HepG2 (cell line): ENCODE data around the gene TFEB. TPM values are rescaled to one million over a fixed set of nuclear protein-coding genes. Genes with fewer than 3 reads are reported as not detected.
A peak's percentile ranks its signal among the peaks of the same experiment; 100 is the strongest.

ENCODE experiments used
- HCFC1 ChIP-seq: fragments of 150-350 bp; IDR thresholded peaks from 2 replicates; pipeline ENCODE4 v1.6.1; 2014; ENCODE audit warnings: low read depth, low read length
- MBD4 ChIP-seq: IDR thresholded peaks from 2 replicates; pipeline ENCODE4 v1.6.1; 2012; ENCODE audit warnings: low read length, inconsistent platforms, borderline replicate concordance
- MIER3 ChIP-seq: IDR thresholded peaks from 2 replicates; pipeline ENCODE4 v1.6.1; 2016; ENCODE audit warnings: missing compliant biosample characterization, borderline replicate concordance
- NFYB ChIP-seq: sonication (generic); formaldehyde crosslinking; IDR thresholded peaks from 2 replicates; pipeline ENCODE4 v1.4.0; 2020; ENCODE audit warnings: missing genetic modification reagents
- NFYC ChIP-seq: IDR thresholded peaks from 2 replicates; pipeline ENCODE4 v1.6.1; 2016; ENCODE audit warnings: missing genetic modification reagents, missing compliant biosample characterization
- RNF2 ChIP-seq: fragments of 450-650 bp; conservative IDR thresholded peaks from 2 replicates; pipeline ENCODE4 v1.6.1; 2016; ENCODE audit warnings: low read depth
- SKI ChIP-seq: fragments of 450-650 bp; IDR thresholded peaks from one replicate; pipeline ENCODE4 v1.6.1; 2018; ENCODE audit warnings: mild to moderate bottlenecking; ENCODE audit not compliant: partially characterized antibody
- SPEN ChIP-seq: sonication (generic); formaldehyde crosslinking; IDR thresholded peaks from 2 replicates; pipeline ENCODE4 v1.5.1; 2020; ENCODE audit warnings: low read depth, mild to moderate bottlenecking, missing genetic modification reagents
- SRF ChIP-seq: IDR thresholded peaks from 2 replicates; pipeline ENCODE4 v1.6.1; 2011; ENCODE audit warnings: mild to moderate bottlenecking, low read depth, low read length, moderate library complexity
- SRSF9 ChIP-seq: fragments of 200-400 bp; formaldehyde crosslinking; IDR thresholded peaks from 2 replicates; pipeline ENCODE4 v1.6.1; 2018; ENCODE audit warnings: borderline replicate concordance, mild to moderate bottlenecking, low read depth, low read length; ENCODE audit not compliant: insufficient read depth, poor library complexity, severe bottlenecking
- YEATS4 ChIP-seq: sonication (generic); formaldehyde crosslinking; IDR thresholded peaks from 2 replicates; pipeline ENCODE4 v1.4.0; 2020; ENCODE audit warnings: missing genetic modification reagents, borderline replicate concordance
- ZFP62 ChIP-seq: sonication (generic); formaldehyde crosslinking; IDR thresholded peaks from 2 replicates; pipeline ENCODE4 v1.4.0; 2020; ENCODE audit warnings: missing genetic modification reagents
- ZFP90 ChIP-seq: sonication (generic); formaldehyde crosslinking; IDR thresholded peaks from 2 replicates; pipeline ENCODE4 v1.8.0; 2022; ENCODE audit warnings: missing genetic modification reagents, mild to moderate bottlenecking, inconsistent platforms, borderline replicate concordance
- ZMYM4 ChIP-seq: sonication (generic); formaldehyde crosslinking; IDR thresholded peaks from 2 replicates; pipeline ENCODE4 v1.8.1; 2023; ENCODE audit warnings: mild to moderate bottlenecking, missing genetic modification reagents
- ZNF3 ChIP-seq: IDR thresholded peaks from 2 replicates; pipeline ENCODE4 v1.7.0; 2017; ENCODE audit warnings: inconsistent platforms
- ZNF383 ChIP-seq: sonication (generic); formaldehyde crosslinking; IDR thresholded peaks from 2 replicates; pipeline ENCODE4 v1.4.0; 2020; ENCODE audit warnings: missing genetic modification reagents, mild to moderate bottlenecking, borderline replicate concordance
- ZNF644 ChIP-seq: IDR thresholded peaks from 2 replicates; pipeline ENCODE4 v1.6.1; 2016; ENCODE audit warnings: low read depth
- ZNF766 ChIP-seq: sonication (generic); formaldehyde crosslinking; IDR thresholded peaks from 2 replicates; pipeline ENCODE4 v1.5.0; 2020; ENCODE audit warnings: missing genetic modification reagents, borderline replicate concordance
- ZNF788 ChIP-seq: sonication (generic); formaldehyde crosslinking; IDR thresholded peaks from 2 replicates; pipeline ENCODE4 v1.5.0; 2020; ENCODE audit warnings: mild to moderate bottlenecking, missing genetic modification reagents, borderline replicate concordance
- ZSCAN25 ChIP-seq: sonication (generic); formaldehyde crosslinking; IDR thresholded peaks from 2 replicates; pipeline ENCODE4 v1.8.0; 2022; ENCODE audit warnings: mild to moderate bottlenecking, missing genetic modification reagents
- ZSCAN30 ChIP-seq: sonication (generic); formaldehyde crosslinking; IDR thresholded peaks from 2 replicates; pipeline ENCODE4 v1.5.0; 2020; ENCODE audit warnings: mild to moderate bottlenecking, missing genetic modification reagents
- polyA plus RNA-seq, 8 experiments: library from polyadenylated mRNA; depleted of rRNA in 3 of 8; stranded (reverse) in 7 of 8; unstranded in 1 of 8; fragments of >200 nt; fragmentation: Illumina TruSeq in 4 of 8; extraction: Trizol in 4 of 8; gene quantifications; 2 replicates each; pipeline versions ENCODE4 v1.2.1 to v1.2.3, GENCODE V29; 2011 to 2016; ENCODE audit warnings: low read depth in 4 of 8, missing spikeins in 1 of 8, mixed read lengths in 1 of 8; ENCODE audit not compliant: insufficient read depth in 1 of 8
- total RNA-seq, 5 experiments: library from RNA; depleted of rRNA; stranded (reverse); fragments of >200 nt; fragmentation: Illumina TruSeq; extraction: Trizol; gene quantifications; 2 replicates each; pipeline ENCODE4 v1.2.3, GENCODE V29; 2016; ENCODE audit warnings: low read depth in 1 of 5
- TF ChIP-seq, protein P1 (sequence below): sonication (generic); formaldehyde crosslinking; IDR thresholded peaks from 2 replicates; pipeline ENCODE4 v1.5.0; 2020; ENCODE audit warnings: missing genetic modification reagents
- TF ChIP-seq, protein P2 (sequence below): sonication (generic); formaldehyde crosslinking; IDR thresholded peaks from 2 replicates; pipeline ENCODE4 v1.4.0; 2020; ENCODE audit warnings: missing genetic modification reagents
- TF ChIP-seq, protein P3 (sequence below): sonication (generic); formaldehyde crosslinking; IDR thresholded peaks from 2 replicates; pipeline ENCODE4 v1.4.0; 2020; ENCODE audit warnings: missing genetic modification reagents
- TF ChIP-seq, protein P4 (sequence below): sonication (generic); formaldehyde crosslinking; IDR thresholded peaks from 2 replicates; pipeline ENCODE4 v1.5.0; 2020; ENCODE audit warnings: mild to moderate bottlenecking, missing genetic modification reagents, borderline replicate concordance

TFEB gene
- total and polyA plus RNA-seq, 2 of the 13 experiments (the other 11 are each of a cell fraction or from before 2014, with no cell fraction given): 13.3 to 18.7 TPM

DNA sequence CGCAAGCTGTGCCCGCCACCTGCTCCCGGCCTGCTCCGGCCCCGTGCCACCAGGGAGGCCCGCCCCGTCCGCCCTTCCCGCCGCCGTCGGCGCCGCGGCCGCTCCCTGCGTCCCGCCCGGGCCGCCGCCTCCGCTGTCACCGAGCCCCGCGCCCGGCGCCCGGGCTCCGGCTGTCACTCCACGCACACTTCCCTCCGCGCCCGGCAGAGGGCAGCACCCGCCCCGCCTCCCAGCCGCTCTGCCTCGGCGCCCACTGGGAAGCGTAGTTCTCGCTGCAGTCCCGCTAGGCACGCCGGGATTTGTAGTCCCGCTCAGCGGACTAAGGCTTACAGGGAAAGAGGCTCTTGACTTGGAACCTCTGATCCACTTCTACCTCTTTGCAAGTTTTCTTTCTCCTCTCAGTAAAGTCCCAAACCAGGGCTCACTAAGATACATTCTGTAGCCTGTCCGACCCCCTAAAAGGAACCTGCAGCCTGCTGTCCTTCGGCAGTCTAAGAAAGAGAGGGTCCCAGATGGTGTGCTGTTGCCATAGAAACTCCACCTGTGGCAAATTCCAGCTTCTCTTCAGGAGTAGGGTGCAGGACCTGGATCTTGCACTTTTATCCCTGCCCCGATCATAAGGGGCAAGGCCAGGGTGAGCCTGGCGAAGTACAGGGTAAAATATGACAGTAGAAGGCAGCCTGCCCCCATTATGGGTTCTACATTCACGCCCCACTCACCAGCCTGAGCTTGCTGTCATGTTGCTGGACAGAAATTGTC lies at the start of gene TFEB (continued):
- peak; percentile 95 for TF ChIP-seq MIER3 (CRISPR knock-in tag)
- peak; percentile 76; the same call in 1 of the 2 replicates for TF ChIP-seq ZNF788 (CRISPR knock-in tag)
- peak; percentile 84 for TF ChIP-seq SKI
- no peak for TF ChIP-seq ZSCAN30
- no peak for TF ChIP-seq RNF2
- TF ChIP-seq ZFP90 (CRISPR knock-in tag): no peak
- TF ChIP-seq MBD4: no peak
- TF ChIP-seq, protein P1, sequence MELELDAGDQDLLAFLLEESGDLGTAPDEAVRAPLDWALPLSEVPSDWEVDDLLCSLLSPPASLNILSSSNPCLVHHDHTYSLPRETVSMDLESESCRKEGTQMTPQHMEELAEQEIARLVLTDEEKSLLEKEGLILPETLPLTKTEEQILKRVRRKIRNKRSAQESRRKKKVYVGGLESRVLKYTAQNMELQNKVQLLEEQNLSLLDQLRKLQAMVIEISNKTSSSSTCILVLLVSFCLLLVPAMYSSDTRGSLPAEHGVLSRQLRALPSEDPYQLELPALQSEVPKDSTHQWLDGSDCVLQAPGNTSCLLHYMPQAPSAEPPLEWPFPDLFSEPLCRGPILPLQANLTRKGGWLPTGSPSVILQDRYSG (CRISPR knock-in tag): no peak
- TF ChIP-seq HCFC1: peak; percentile 99
- TF ChIP-seq ZNF383 (CRISPR knock-in tag): no peak
- TF ChIP-seq ZNF766: no peak
- no peak; the same call in 1 of the 2 replicates for TF ChIP-seq ZSCAN25 (CRISPR knock-in tag)
- TF ChIP-seq, protein P2, sequence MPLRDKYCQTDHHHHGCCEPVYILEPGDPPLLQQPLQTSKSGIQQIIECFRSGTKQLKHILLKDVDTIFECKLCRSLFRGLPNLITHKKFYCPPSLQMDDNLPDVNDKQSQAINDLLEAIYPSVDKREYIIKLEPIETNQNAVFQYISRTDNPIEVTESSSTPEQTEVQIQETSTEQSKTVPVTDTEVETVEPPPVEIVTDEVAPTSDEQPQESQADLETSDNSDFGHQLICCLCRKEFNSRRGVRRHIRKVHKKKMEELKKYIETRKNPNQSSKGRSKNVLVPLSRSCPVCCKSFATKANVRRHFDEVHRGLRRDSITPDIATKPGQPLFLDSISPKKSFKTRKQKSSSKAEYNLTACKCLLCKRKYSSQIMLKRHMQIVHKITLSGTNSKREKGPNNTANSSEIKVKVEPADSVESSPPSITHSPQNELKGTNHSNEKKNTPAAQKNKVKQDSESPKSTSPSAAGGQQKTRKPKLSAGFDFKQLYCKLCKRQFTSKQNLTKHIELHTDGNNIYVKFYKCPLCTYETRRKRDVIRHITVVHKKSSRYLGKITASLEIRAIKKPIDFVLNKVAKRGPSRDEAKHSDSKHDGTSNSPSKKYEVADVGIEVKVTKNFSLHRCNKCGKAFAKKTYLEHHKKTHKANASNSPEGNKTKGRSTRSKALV: 0 out of 2 replicates have a peak, but pooled peaks have one; percentile 55
- no peak for TF ChIP-seq ZNF644 (CRISPR knock-in tag)
- TF ChIP-seq SRF: no peak
- no peak for TF ChIP-seq YEATS4 (CRISPR knock-in tag)
- TF ChIP-seq ZMYM4 (CRISPR knock-in tag): peak; percentile 74
- TF ChIP-seq SRSF9: no peak
- peak; percentile 81; the same call in 1 of the 2 replicates for TF ChIP-seq SPEN (CRISPR knock-in tag)
- TF ChIP-seq NFYC (CRISPR knock-in tag): no peak
- TF ChIP-seq ZFP62 (CRISPR knock-in tag): 0 out of 2 replicates have a peak, but pooled peaks have one; percentile 90
- peak; percentile 43; the same call in 1 of the 2 replicates for TF ChIP-seq NFYB (CRISPR knock-in tag)
- TF ChIP-seq, protein P3, sequence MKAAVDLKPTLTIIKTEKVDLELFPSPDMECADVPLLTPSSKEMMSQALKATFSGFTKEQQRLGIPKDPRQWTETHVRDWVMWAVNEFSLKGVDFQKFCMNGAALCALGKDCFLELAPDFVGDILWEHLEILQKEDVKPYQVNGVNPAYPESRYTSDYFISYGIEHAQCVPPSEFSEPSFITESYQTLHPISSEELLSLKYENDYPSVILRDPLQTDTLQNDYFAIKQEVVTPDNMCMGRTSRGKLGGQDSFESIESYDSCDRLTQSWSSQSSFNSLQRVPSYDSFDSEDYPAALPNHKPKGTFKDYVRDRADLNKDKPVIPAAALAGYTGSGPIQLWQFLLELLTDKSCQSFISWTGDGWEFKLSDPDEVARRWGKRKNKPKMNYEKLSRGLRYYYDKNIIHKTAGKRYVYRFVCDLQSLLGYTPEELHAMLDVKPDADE: 0 out of 2 replicates have a peak, but pooled peaks have one; percentile 23
- TF ChIP-seq, protein P4, sequence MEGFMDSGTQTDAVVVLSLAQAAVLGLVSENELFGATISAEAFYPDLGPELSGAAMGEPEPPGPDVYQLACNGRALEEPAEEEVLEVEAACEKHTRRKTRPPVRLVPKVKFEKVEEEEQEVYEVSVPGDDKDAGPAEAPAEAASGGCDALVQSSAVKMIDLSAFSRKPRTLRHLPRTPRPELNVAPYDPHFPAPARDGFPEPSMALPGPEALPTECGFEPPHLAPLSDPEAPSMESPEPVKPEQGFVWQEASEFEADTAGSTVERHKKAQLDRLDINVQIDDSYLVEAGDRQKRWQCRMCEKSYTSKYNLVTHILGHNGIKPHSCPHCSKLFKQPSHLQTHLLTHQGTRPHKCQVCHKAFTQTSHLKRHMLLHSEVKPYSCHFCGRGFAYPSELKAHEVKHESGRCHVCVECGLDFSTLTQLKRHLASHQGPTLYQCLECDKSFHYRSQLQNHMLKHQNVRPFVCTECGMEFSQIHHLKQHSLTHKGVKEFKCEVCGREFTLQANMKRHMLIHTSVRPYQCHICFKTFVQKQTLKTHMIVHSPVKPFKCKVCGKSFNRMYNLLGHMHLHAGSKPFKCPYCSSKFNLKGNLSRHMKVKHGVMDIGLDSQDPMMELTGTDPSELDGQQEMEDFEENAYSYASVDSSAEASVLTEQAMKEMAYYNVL (CRISPR knock-in tag): peak; percentile 51; the same call in 1 of the 2 replicates
- TF ChIP-seq ZNF3 (CRISPR knock-in tag): no peak
